NOMO-1 (cell line): ENCODE results near the gene ZNF208.
"Not testable (repeated sequence)": the region's sequence is repeated elsewhere in the genome, so short reads cannot be mapped to it uniquely, and the experiment has no call there.

Experiments used
- DNase-seq, 2 experiments: peaks; one replicate each; lab custom pipeline; 2025; ENCODE audit not compliant: unreplicated experiment in 2 of 2; lab: John Stamatoyannopoulos, UW

The ZNF208 gene

DNA sequence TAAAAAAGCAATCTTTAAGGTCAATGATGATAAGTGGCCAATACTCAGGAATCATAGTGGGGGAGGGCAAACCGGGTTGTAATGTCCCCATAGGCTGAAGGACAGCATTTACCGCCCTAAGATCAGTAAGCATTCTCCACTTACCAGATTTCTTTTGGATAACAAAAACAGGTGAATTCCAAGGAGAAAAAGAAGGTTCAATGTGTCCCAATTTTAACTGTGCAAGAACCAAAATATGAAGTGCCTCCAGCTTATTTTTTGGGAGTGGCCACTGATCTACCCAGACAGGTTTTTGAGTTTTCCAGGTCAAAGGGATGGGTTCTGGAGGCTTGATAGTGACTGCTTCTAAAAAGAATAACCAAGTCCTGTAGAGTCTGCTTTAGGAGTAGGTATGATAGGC lies 125.2 kb downstream of the ZNF208 start:
- DNase-seq, result not testable (repeated sequence)

DNA sequence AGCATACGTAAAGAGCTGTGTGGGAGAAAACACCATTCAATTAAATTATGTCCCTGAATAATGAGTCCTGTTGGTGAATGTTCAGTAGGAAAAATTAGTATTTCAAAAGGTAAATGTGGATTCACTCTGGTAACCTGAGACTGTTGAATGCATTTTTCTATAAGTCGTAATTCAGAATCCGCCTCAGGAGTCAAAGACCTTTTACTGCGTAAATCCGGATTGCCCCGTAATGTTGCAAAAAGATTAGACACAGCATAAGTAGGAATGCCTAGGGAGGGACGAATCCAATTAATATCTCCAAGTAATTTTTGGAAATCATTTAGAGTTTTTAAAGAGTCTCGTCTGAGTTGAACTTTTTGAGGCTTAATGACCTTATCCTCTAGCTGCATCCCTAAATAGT lies 126.0 kb downstream of the ZNF208 start:
- DNase-seq, result not testable (repeated sequence)

DNA sequence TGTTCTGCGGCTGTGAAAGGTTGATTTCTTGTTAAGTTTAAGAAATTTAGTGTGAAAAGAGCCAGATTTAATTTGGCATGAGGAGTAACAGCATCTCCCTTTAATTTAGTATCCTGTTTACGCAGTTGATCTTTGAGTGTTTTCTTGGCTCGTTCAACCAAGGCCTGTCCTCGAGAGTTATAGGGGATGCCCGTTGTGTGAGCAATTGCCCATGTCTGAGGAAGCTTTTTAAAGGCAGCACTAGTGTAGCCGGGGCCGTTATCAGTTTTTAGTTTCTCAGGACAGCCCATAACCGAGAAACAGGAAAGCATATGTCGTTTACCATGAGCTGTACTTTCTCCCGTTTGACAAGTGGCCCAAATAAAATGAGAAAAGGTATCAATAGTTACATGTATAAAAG lies 127.2 kb downstream of the ZNF208 start:
- DNase-seq, result no peak
